Right lobe of liver (tissue), 6 donors: ENCODE measurements around the gene HIP1. TPM values are rescaled to one million over a fixed set of nuclear protein-coding genes. Genes with fewer than 3 reads are reported as not detected.

ENCODE experiments used
- ATAC-seq, 4 donors: fragments of 200-7000 bp; cut with Tn5 transposase; one replicate each; pipeline ENCODE4 v1.9.1; 2020; ENCODE audit warnings: mild to moderate bottlenecking in 4 of 4, moderate library complexity in 4 of 4
- DNase-seq, 3 donors: peaks; one replicate each; pipeline ENCODE4 v3.0.0-alpha.2; 2020
- H3K27ac ChIP-seq, 3 donors: fragments of 200-600 bp; one replicate each; pipeline ENCODE4 v1.8.0; 2022
- H3K27me3 ChIP-seq, 2 donors: fragments of 200-600 bp; one replicate each; pipeline ENCODE4 v1.8.0; 2022
- H3K36me3 ChIP-seq, 4 donors: fragments of 200-600 bp; sonication (generic) in 1 of 4; one replicate each; pipeline versions ENCODE4 v1.5.1 to v1.8.0; 2017 to 2022; ENCODE audit warnings: control low read depth in 1 of 4
- H3K4me1 ChIP-seq, 4 donors: fragments of 200-600 bp; sonication (generic) in 1 of 4; one replicate each; pipeline versions ENCODE4 v1.5.1 to v1.8.0; 2017 to 2022; ENCODE audit warnings: control low read depth in 1 of 4
- H3K4me3 ChIP-seq, 3 donors: fragments of 200-600 bp; one replicate each; pipeline ENCODE4 v1.8.0; 2022
- H3K9me3 ChIP-seq, 4 donors: fragments of 200-600 bp; sonication (generic) in 1 of 4; one replicate each; pipeline versions ENCODE4 v1.5.1 to v1.8.0; 2017 to 2022; ENCODE audit warnings: control low read depth in 1 of 4
- CTCF ChIP-seq, 4 donors: fragments of 200-600 bp in 3 of 4; fragments of 450-650 bp in 1 of 4; IDR thresholded peaks; one replicate each; pipeline versions ENCODE4 v1.5.1 to v1.8.0; 2016 to 2022; ENCODE audit warnings: antibody characterized with exemption in 4 of 4, mild to moderate bottlenecking in 2 of 4
- POLR2A ChIP-seq: fragments of 450-650 bp; IDR thresholded peaks from one replicate; pipeline ENCODE4 v1.6.1; 2017; ENCODE audit warnings: antibody characterized with exemption, mild to moderate bottlenecking
- WGBS: methylation state at CpG from one replicate; pipeline ENCODE4 v1.1.6; 2018; ENCODE audit warnings: low coverage, low lambda C conversion rate; ENCODE audit not compliant: insufficient coverage; ENCODE audit errors: missing lambda C conversion rate; 5-methylcytosine and 5-hydroxymethylcytosine counted together
- intact Hi-C, 2 donors: fragments of 100-400 bp; cut with DNase I; formaldehyde crosslinking; loops; one replicate each; pipeline versions ENCODE4 v1.11.2 to v1.14.1; 2022
- total RNA-seq, 6 experiments: library from RNA; depleted of rRNA in 2 of 6; stranded (reverse); fragments of >200 nt in 2 of 6; fragmentation: NEBNext Ultra II Directional in 3 of 6; extraction: Animal tissue kit (Norgen Biotek cat#: 25700) in 3 of 6; gene quantifications; one replicate each; pipeline versions ENCODE4 v1.1.0 to v1.2.4, GENCODE V29; 2016 to 2023
- donor health status: DM: no; HTN: yes; CAD: no.
- donor health status: DM: no; HTN: no; CAD: no.
- donor health status: DM: no; HTN: no; CAD: no.
- donor health status: DM: no; HTN: yes; CAD: no.
- donor health status: DM: no; HTN: yes; CAD: no.

Gene HIP1
- total RNA-seq, 6 experiments from 2014 or later, result 17.6 to 23.0 (median 18.8) TPM

GRCh38 chr7:75740846-75741497 lies 2.2 kb upstream of the HIP1 start:
- DNase-seq, result peak in 2 of 3 donors; percentile 45 to 52

GRCh38 chr7:75739796-75740672 lies 1.3 kb upstream of the HIP1 start:
- TF ChIP-seq CTCF (IDR thresholded peaks at IDR 0.05) (no peak), POLR2A (no peak)
- DNase-seq, result no peak
- intact Hi-C loops, result no loop called here
- no peaks in the 10 kb centered on the region for H3K9me3 ChIP-seq
- H3K27me3 ChIP-seq, result no peaks in the 10 kb centered on the region
- peak overlapping the region; percentile 73 to 96 (median 80) for H3K4me3 ChIP-seq
- peak in 1 of 4 donors; percentile 23 for ATAC-seq
- peak overlapping the region; percentile 85 to 88 (median 87) for H3K27ac ChIP-seq
- WGBS, result 51% methylated on average over 21 of the region's 26 CpGs
- H3K36me3 ChIP-seq, result no peaks in the 10 kb centered on the region
- peaks cover 0 to 5% (median 0%) of the 10 kb centered on the region in 4 donors for H3K4me1 ChIP-seq

More at GRCh38 chr7:75740846-75741497, 2.2 kb upstream of the HIP1 start:
- H3K27ac ChIP-seq, result no peak overlapping the region
- H3K36me3 ChIP-seq, result no peaks in the 10 kb centered on the region
- H3K27me3 ChIP-seq, result no peaks in the 10 kb centered on the region
- no peaks in the 10 kb centered on the region for H3K9me3 ChIP-seq
- no peak for ATAC-seq
- H3K4me3 ChIP-seq, result no peak overlapping the region
- WGBS, result 54% methylated on average over 12 of the region's 13 CpGs
- intact Hi-C loops, result no loop called here
- H3K4me1 ChIP-seq, result peaks cover 0 to 5% (median 0%) of the 10 kb centered on the region in 4 donors
- TF ChIP-seq CTCF (IDR thresholded peaks at IDR 0.05), result no peak
- TF ChIP-seq POLR2A, result no peak

- Histone ChIP-seq H3K27ac (peak overlapping the region; percentile 85 to 88 (median 87)), H3K4me1 (peaks cover 0 to 5% (median 0%) of the 10 kb centered on the region in 4 donors)
- 0% methylated on average over 5 of the region's 89 CpGs for WGBS
Measured at GRCh38 chr7:75738975-75739795, 444 bp upstream of the HIP1 start.

More at GRCh38 chr7:75738975-75739795, 444 bp upstream of the HIP1 start:
- intact Hi-C loops, result no loop called here
- TF ChIP-seq CTCF (IDR thresholded peaks at IDR 0.05) (peak; percentile 13 to 37 (median 28)), POLR2A (peak; percentile 50)
- Histone ChIP-seq H3K36me3 (no peaks in the 10 kb centered on the region), H3K9me3 (no peaks in the 10 kb centered on the region), H3K4me3 (peak overlapping the region; percentile 80 to 99 (median 96)), H3K27me3 (no peaks in the 10 kb centered on the region)
- DNase-seq, result peak; percentile 100
- peak; percentile 93 to 97 (median 95) for ATAC-seq
